ENCODE measurements around the gene PLAAT2. TPM values are rescaled to one million over a fixed set of nuclear protein-coding genes. Genes with fewer than 3 reads are reported as not detected.

Gene PLAAT2
- total RNA-seq, 6 donors from 2014 or later = 1.9 to 10.5 (median 5.5) TPM

DNA sequence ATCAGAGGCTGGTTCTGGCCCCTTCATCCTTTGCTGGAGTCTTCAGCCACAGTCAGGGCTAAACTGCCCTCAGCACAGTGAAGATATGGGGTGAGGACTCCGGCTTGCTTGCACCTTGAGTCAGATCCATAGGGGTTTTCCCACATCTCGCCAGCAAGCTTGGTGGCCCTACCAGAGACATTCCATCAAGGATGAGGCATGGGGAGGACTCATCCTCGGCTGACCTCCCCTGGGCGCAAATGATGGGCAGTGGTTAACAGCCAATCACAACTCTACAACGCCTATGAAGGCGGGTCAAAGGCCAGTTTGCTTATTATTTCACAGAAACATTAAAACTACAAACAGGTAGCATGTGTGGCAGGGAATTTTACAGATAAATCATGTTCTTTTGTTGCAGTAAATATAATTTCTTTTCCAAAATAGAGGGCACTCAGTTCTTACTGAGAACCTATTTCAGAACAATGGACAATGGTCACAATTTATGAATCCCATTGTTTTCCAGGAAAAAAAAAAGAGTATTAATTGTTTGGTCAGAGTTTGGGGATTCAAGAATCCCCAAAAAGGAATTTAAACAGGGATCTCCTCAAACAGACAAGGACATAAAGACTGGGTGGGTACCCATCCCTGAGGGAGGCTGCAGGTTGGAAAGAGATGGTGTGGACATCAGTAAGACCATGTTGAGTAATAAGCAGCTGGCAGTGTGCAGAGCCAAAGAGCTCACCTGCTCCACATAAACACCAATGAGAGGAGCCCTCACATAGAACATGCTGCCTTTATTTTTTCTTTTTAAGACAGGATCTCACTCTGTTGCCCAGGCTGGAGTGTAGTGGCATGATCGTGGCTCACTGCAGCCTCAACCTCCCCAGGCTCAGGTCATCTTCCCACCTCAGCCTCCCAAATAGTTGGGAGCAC is 36.3 kb upstream of the PLAAT2 start:
- no peak for ATAC-seq (ENCODE audit: low FRiP score in 2 of 2)
- peaks cover 0 to 5% (median 0%) of the 10 kb centered on the region in 4 donors for H3K4me1 ChIP-seq
- no peaks in the 10 kb centered on the region for H3K27me3 ChIP-seq
- no peak for DNase-seq
- H3K4me3 ChIP-seq = no peak overlapping the region
- no peak overlapping the region for H3K27ac ChIP-seq
- WGBS, 2 donors = 91 to 98% methylated on average over 4 to 7 of the region's 7 CpGs
- no peaks in the 10 kb centered on the region for H3K9me3 ChIP-seq
- TF ChIP-seq EP300 (IDR thresholded peaks at IDR 0.05) = no peak
- no peak for TF ChIP-seq POLR2A (IDR thresholded peaks at IDR 0.05)
- no peak for TF ChIP-seq POLR2AphosphoS5 (IDR thresholded peaks at IDR 0.05)
- TF ChIP-seq, protein P1, sequence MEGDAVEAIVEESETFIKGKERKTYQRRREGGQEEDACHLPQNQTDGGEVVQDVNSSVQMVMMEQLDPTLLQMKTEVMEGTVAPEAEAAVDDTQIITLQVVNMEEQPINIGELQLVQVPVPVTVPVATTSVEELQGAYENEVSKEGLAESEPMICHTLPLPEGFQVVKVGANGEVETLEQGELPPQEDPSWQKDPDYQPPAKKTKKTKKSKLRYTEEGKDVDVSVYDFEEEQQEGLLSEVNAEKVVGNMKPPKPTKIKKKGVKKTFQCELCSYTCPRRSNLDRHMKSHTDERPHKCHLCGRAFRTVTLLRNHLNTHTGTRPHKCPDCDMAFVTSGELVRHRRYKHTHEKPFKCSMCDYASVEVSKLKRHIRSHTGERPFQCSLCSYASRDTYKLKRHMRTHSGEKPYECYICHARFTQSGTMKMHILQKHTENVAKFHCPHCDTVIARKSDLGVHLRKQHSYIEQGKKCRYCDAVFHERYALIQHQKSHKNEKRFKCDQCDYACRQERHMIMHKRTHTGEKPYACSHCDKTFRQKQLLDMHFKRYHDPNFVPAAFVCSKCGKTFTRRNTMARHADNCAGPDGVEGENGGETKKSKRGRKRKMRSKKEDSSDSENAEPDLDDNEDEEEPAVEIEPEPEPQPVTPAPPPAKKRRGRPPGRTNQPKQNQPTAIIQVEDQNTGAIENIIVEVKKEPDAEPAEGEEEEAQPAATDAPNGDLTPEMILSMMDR (IDR thresholded peaks at IDR 0.05) = no peak
- peaks cover 5 to 33% (median 21%) of the 10 kb centered on the region in 4 donors for H3K36me3 ChIP-seq

DNA sequence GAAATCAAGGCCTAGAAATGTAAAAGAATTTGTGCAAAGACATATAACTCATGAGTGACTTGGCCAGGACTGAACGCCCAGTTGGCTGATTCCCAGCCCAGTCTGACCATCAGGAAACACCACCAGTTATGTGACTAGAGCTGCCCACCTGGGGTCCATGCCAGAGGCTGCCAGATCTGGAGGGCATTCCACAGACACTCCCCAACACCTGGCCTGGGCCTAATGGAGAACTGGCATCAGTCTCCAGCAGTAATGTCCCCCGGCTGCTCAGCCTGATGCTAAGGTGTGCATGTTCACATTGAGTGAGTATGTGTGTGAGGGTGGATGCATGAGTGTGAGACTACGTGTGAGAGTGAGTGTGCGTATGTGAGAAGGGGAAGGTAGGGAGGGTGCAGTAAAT is 35.4 kb upstream of the PLAAT2 start:
- DNase-seq (no peak), ATAC-seq (ENCODE audit: low FRiP score in 2 of 2) (peak in 1 of 2 donors; percentile 34)
- 84 to 97% methylated on average over 4 of the region's 4 CpGs for WGBS, 2 donors
- H3K9me3 ChIP-seq = no peaks in the 10 kb centered on the region
- TF ChIP-seq POLR2A (IDR thresholded peaks at IDR 0.05) (no peak), EP300 (IDR thresholded peaks at IDR 0.05) (no peak), POLR2AphosphoS5 (IDR thresholded peaks at IDR 0.05) (no peak)
- TF ChIP-seq, protein P1 (IDR thresholded peaks at IDR 0.05) = no peak
- H3K4me3 ChIP-seq = no peak overlapping the region
- peaks cover 0 to 5% (median 0%) of the 10 kb centered on the region in 4 donors for H3K4me1 ChIP-seq
- peaks cover 5 to 39% (median 22%) of the 10 kb centered on the region in 4 donors for H3K36me3 ChIP-seq
- no peaks in the 10 kb centered on the region for H3K27me3 ChIP-seq
- no peak overlapping the region for H3K27ac ChIP-seq

DNA sequence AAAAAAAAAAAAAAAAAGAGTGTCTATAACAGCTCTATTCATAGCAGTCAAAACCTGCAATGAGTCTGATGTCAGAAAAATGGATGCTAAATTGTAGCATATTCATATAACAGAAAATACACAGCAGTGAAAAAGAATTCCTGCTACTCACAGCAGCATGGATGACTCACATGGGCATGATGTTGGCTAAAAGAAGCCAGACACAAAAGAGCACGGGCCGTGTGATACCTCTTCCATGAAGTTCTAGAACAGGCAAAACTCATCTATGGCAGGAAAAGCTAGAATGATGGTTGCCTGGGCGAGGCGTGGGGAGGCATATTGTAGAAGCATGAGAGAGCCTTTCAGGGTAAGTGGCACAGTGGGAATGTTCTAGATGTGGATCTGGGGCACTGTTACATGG is 32.1 kb upstream of the PLAAT2 start:
- DNase-seq (no peak), ATAC-seq (ENCODE audit: low FRiP score in 2 of 2) (no peak)
- H3K36me3 ChIP-seq = peaks cover 5 to 65% (median 45%) of the 10 kb centered on the region in 4 donors
- no peak overlapping the region for H3K4me3 ChIP-seq
- H3K4me1 ChIP-seq = no peaks in the 10 kb centered on the region
- no peak overlapping the region for H3K27ac ChIP-seq
- no peaks in the 10 kb centered on the region for H3K9me3 ChIP-seq
- 87 to 91% methylated on average over 4 of the region's 4 CpGs for WGBS, 2 donors
- H3K27me3 ChIP-seq = no peaks in the 10 kb centered on the region
- TF ChIP-seq, protein P1 (IDR thresholded peaks at IDR 0.05) = no peak
- TF ChIP-seq POLR2AphosphoS5 (IDR thresholded peaks at IDR 0.05) (no peak), EP300 (IDR thresholded peaks at IDR 0.05) (no peak), POLR2A (IDR thresholded peaks at IDR 0.05) (no peak)

DNA sequence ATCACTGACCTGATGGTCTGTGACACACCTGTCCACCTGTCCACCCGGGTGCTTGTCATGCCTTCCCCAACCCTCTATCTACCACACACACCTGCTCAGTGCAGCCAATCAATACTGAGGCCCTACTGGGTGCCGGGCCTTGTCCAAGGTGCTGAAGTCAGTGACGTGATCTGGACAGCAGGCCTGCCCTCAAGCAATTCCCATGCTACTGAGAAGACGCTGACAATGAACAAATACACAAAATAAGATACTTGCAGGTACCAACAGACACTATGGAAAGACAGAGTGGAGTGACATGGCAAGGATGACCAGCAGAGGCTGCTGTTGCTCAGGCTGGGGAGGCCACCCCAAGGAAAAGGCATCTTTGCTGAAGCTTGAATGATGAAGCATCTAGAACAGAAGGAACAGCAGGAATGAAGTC is 29.8 kb upstream of the PLAAT2 start:
- no peak overlapping the region for H3K4me3 ChIP-seq
- no peak overlapping the region for H3K27ac ChIP-seq
- H3K27me3 ChIP-seq = no peaks in the 10 kb centered on the region
- H3K4me1 ChIP-seq = no peaks in the 10 kb centered on the region
- no peaks in the 10 kb centered on the region for H3K9me3 ChIP-seq
- no peak for ATAC-seq (ENCODE audit: low FRiP score in 2 of 2)
- TF ChIP-seq POLR2AphosphoS5 (IDR thresholded peaks at IDR 0.05) (no peak), EP300 (IDR thresholded peaks at IDR 0.05) (no peak)
- TF ChIP-seq, protein P1 (IDR thresholded peaks at IDR 0.05) = peak in 4 of 6 experiments; percentile 21 to 46 (median 26)
- no peak for DNase-seq
- peaks cover 5 to 85% (median 56%) of the 10 kb centered on the region in 4 donors for H3K36me3 ChIP-seq
- WGBS, 2 donors = 79 to 90% methylated on average over 4 of the region's 4 CpGs

All from upper lobe of left lung (tissue), 6 donors.